CD4-positive, CD25-positive, alpha-beta regulatory T cell (primary cell): ENCODE results near the gene CALD1. TPM values are rescaled to one million over a fixed set of nuclear protein-coding genes. Genes with fewer than 3 reads are reported as not detected.
A peak's percentile ranks its signal among the peaks of the same experiment; 100 is the strongest.

ENCODE experiments used
- ATAC-seq, 2 donors: fragments of 150-1000 bp; cut with Tn5 transposase; one replicate each; pipeline ENCODE4 v1.10.0; 2021; ENCODE audit warnings: low read depth in 2 of 2, moderate number of reproducible peaks in 2 of 2, moderate library complexity in 1 of 2
- DNase-seq, 3 donors: peaks; one replicate each; pipeline versions ENCODE4 v3.0.0 to v3.0.0-alpha.2; 2012 to 2022; ENCODE audit warnings: mixed read lengths in 1 of 3
- H3K27ac ChIP-seq: one replicate; pipeline ENCODE4 v1.7.0; 2013; ENCODE audit warnings: mild to moderate bottlenecking, low read length; ENCODE audit not compliant: insufficient read depth, poor library complexity, severe bottlenecking
- H3K27me3 ChIP-seq: one replicate; pipeline ENCODE4 v1.7.0; 2013; ENCODE audit warnings: low read length; ENCODE audit not compliant: control insufficient read depth, insufficient read depth
- H3K36me3 ChIP-seq: one replicate; pipeline ENCODE4 v1.7.0; 2013; ENCODE audit warnings: mild to moderate bottlenecking, low read length, moderate library complexity; ENCODE audit not compliant: control insufficient read depth, insufficient read depth
- H3K4me1 ChIP-seq: 2 replicates; pipeline ENCODE4 v1.7.0; 2013; ENCODE audit warnings: mild to moderate bottlenecking, low read length; ENCODE audit not compliant: insufficient read depth, control insufficient read depth, poor library complexity, severe bottlenecking
- H3K4me3 ChIP-seq: one replicate; pipeline ENCODE4 v1.7.0; 2013; ENCODE audit warnings: low read depth, mild to moderate bottlenecking, low read length, moderate library complexity
- H3K9me3 ChIP-seq, 2 experiments: 1 replicate in 1 of 2; 2 replicates in 1 of 2; pipeline ENCODE4 v1.7.0; 2013; ENCODE audit warnings: low read length in 2 of 2, mild to moderate bottlenecking in 1 of 2, moderate library complexity in 1 of 2; ENCODE audit not compliant: control insufficient read depth in 2 of 2
- H3K27ac Mint-ChIP-seq, 3 donors: one replicate each; pipeline ENCODE4 v1.8.0; 2020 to 2022; ENCODE audit warnings: mild to moderate bottlenecking in 3 of 3, mixed read lengths in 3 of 3, moderate library complexity in 2 of 3
- H3K27me3 Mint-ChIP-seq: one replicate; pipeline ENCODE4 v1.8.0; 2022; ENCODE audit warnings: mild to moderate bottlenecking, mixed read lengths
- H3K36me3 Mint-ChIP-seq: one replicate; pipeline ENCODE4 v1.8.0; 2020; ENCODE audit warnings: mixed read lengths
- H3K4me1 Mint-ChIP-seq, 4 donors: one replicate each; pipeline ENCODE4 v1.8.0; 2020 to 2022; ENCODE audit warnings: mixed read lengths in 4 of 4, mild to moderate bottlenecking in 1 of 4
- H3K4me3 Mint-ChIP-seq, 4 donors: one replicate each; pipeline ENCODE4 v1.8.0; 2020 to 2022; ENCODE audit warnings: mild to moderate bottlenecking in 4 of 4, mixed read lengths in 4 of 4, moderate library complexity in 3 of 4
- H3K9me3 Mint-ChIP-seq, 7 donors: one replicate each; pipeline ENCODE4 v1.8.0; 2020 to 2022; ENCODE audit warnings: mixed read lengths in 7 of 7, mild to moderate bottlenecking in 3 of 7, moderate library complexity in 2 of 7
- polyA plus RNA-seq, 4 donors: library from polyadenylated mRNA; unstranded; fragments of 300-500 nt; fragmentation: Illumina TruSeq; gene quantifications; one replicate each; pipeline ENCODE4 v1.2.3, GENCODE V29; 2021
- total RNA-seq: library from RNA; stranded (reverse); gene quantifications from one replicate; pipeline ENCODE4 v1.2.3, GENCODE V29; 2022

The CALD1 gene, protein sequence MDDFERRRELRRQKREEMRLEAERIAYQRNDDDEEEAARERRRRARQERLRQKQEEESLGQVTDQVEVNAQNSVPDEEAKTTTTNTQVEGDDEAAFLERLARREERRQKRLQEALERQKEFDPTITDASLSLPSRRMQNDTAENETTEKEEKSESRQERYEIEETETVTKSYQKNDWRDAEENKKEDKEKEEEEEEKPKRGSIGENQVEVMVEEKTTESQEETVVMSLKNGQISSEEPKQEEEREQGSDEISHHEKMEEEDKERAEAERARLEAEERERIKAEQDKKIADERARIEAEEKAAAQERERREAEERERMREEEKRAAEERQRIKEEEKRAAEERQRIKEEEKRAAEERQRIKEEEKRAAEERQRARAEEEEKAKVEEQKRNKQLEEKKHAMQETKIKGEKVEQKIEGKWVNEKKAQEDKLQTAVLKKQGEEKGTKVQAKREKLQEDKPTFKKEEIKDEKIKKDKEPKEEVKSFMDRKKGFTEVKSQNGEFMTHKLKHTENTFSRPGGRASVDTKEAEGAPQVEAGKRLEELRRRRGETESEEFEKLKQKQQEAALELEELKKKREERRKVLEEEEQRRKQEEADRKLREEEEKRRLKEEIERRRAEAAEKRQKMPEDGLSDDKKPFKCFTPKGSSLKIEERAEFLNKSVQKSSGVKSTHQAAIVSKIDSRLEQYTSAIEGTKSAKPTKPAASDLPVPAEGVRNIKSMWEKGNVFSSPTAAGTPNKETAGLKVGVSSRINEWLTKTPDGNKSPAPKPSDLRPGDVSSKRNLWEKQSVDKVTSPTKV
- total RNA-seq (3.9 TPM), polyA plus RNA-seq (under 1 TPM in 2 of 4 donors, not detected in 2; 0.10 to 0.17 TPM)

DNA sequence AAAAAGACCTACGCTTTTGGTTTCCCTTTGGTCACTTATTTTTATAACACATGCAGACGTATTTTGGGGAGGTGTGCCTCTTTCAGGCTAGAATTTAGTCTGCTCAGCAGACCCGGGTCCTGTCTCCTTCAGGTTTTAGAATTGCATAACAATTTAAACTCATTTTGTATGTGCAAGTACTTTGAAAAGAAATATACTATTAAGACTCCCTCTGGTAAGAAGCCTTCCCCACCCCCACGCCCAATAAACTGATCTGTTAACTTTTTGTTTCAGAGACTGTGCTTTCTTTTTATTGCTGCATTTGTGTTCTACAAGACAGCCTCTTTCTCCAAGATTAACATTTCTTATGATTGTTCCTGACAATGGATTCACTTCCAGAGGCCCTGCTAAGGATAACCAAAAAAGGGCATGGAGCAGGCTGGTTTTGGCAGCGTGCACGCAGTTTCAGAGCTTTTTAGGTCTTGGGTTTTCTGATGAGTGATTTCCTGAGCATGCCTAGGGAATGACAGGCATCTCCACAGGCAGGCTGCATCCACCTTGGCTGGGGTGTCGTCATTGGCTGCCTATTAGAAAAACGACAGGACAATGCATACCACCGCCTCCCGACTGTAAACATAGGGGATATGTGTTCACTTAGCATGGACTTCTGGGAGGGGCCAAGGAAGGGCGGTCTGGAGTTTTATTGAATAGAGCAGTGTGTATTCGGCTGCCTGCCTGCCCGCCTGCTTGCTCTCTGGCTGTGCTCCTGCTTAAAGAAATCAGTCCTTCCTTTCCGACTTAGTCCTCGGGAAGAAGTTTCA, at the start of gene CALD1:
Gene CALD1, plus strand, starts transcription at position 694 of the 800 bp plus-strand sequence. CDS start 88,100 bp downstream, outside the sequence.
- peaks cover 4% of the 10 kb centered on the region for H3K27me3 Mint-ChIP-seq
- Histone ChIP-seq H3K4me3 (no peak within 1 kb of the TSS), H3K27ac (no peak within 1 kb of the TSS), H3K27me3 (no peaks in the 10 kb centered on the region), H3K9me3 (no peaks in the 10 kb centered on the region), H3K36me3 (no peaks in the 10 kb centered on the region), H3K4me1 (no peaks in the 10 kb centered on the region)
- no peak for ATAC-seq
- peaks cover 0 to 3% (median 0%) of the 10 kb centered on the region in 4 donors for H3K4me1 Mint-ChIP-seq
- H3K27ac Mint-ChIP-seq: no peak within 1 kb of the TSS
- H3K36me3 Mint-ChIP-seq: no peaks in the 10 kb centered on the region
- no peaks in the 10 kb centered on the region for H3K9me3 Mint-ChIP-seq
- no peak for DNase-seq
- no peak within 1 kb of the TSS for H3K4me3 Mint-ChIP-seq

DNA sequence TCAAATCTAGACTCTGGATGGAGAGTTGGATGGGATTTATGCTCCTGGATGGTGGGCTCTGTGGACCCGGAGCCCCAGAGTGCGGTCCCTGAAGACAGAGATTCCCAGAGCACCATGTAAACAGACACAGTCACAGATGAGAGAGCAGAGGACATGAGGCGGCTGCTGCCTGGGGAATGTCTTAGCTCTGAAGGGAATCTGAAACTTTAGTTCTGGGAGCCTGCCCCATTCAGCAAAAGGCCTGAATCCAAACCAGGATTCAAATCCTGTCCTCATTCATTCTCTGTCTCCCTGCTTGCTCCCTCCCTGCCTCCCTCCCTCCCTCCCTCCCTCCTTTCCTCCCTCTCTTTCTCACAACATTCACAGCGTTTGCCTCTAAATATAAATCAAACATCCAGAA, 49.5 kb upstream of the CALD1 start:
- Mint-ChIP-seq H3K36me3 (no peaks in the 10 kb centered on the region), H3K9me3 (peaks cover 0 to 4% (median 0%) of the 10 kb centered on the region in 7 donors), H3K27me3 (peaks cover 5% of the 10 kb centered on the region), H3K4me1 (no peaks in the 10 kb centered on the region), H3K27ac (no peak overlapping the region), H3K4me3 (no peak overlapping the region)
- ATAC-seq: no peak
- no peaks in the 10 kb centered on the region for H3K27me3 ChIP-seq
- no peaks in the 10 kb centered on the region for H3K4me1 ChIP-seq
- H3K27ac ChIP-seq: no peak overlapping the region
- no peak overlapping the region for H3K4me3 ChIP-seq
- DNase-seq: no peak
- H3K36me3 ChIP-seq: no peaks in the 10 kb centered on the region
- H3K9me3 ChIP-seq: peaks cover 0 to 4% of the 10 kb centered on the region in 2 experiments

DNA sequence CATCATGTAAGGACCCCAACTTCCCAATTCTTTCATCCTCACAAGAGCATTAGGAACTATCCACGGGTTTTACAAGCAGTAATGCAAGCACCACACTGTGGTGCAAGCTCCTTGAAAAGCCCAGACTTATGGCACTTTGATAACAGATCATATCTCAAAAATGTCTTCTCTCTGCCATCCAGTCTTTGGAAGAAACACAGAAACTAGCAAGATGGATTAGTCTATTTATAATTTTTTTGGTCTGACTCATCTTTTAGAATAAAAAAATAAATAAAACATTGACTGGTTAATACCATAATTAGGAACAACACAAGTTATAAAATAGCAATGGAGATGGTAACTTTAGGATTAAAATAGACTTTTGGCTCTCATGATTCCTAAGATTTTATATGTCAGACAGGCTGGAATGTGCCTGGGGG, 49.0 kb upstream of the CALD1 start:
- H3K4me3 Mint-ChIP-seq: no peak overlapping the region
- DNase-seq: no peak

DNA sequence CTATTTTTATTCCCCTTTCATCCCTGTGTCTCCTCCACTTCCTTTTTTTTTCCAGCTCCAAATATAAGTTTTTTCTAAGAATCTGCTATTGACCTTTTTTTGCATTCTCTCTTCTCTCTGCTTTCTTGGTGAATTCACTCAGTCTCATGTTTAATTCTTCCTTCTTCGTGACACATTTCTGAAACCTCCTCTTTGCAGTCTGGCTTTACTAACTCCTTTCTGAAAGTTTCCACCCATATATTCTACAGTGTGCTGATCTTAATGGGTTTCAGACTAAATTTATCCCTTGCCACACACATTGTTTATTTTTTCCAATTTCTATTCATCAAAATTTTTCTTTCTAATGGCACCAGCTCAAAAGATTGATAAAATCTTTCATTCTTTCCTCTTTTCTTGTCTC, 47.8 kb upstream of the CALD1 start:
- peaks cover 5% of the 10 kb centered on the region for H3K27me3 Mint-ChIP-seq
- H3K27ac Mint-ChIP-seq: no peak overlapping the region
- Histone ChIP-seq H3K4me3 (no peak overlapping the region), H3K27ac (no peak overlapping the region), H3K4me1 (no peaks in the 10 kb centered on the region), H3K36me3 (no peaks in the 10 kb centered on the region), H3K9me3 (no peaks in the 10 kb centered on the region), H3K27me3 (no peaks in the 10 kb centered on the region)
- H3K9me3 Mint-ChIP-seq: peaks cover 0 to 4% (median 0%) of the 10 kb centered on the region in 7 donors
- no peak overlapping the region for H3K4me3 Mint-ChIP-seq
- no peaks in the 10 kb centered on the region for H3K4me1 Mint-ChIP-seq
- no peaks in the 10 kb centered on the region for H3K36me3 Mint-ChIP-seq
- DNase-seq (no peak), ATAC-seq (no peak)

More for the DNA sequence above, 49.0 kb upstream of the CALD1 start:
- Mint-ChIP-seq H3K36me3 (no peaks in the 10 kb centered on the region), H3K4me1 (no peaks in the 10 kb centered on the region), H3K27ac (no peak overlapping the region), H3K9me3 (peaks cover 0 to 4% (median 0%) of the 10 kb centered on the region in 7 donors), H3K27me3 (peaks cover 5% of the 10 kb centered on the region)
- Histone ChIP-seq H3K9me3 (peaks cover 0 to 4% of the 10 kb centered on the region in 2 experiments), H3K4me3 (no peak overlapping the region), H3K4me1 (no peaks in the 10 kb centered on the region), H3K27me3 (no peaks in the 10 kb centered on the region), H3K27ac (no peak overlapping the region), H3K36me3 (no peaks in the 10 kb centered on the region)
- no peak for ATAC-seq

DNA sequence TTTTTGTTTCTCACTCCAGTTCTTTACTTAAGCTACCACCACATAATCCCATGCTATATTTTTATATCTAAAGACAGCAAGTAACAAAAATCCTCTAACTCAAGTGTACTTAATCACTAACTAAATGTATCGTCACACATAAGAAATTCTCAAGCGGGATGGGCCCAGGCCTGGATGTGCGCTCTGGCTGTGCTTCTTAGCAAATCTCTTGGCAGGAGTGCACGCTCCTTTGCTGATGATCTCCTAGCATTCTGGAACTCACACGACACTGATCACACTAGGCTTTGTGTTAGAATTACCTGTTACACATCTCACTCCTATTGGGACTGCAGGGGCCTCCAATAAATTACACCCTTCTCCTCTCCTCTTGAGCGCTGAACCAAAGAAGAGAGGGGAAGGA, 46.7 kb upstream of the CALD1 start:
- DNase-seq: no peak
- H3K27ac ChIP-seq: no peak overlapping the region
- no peaks in the 10 kb centered on the region for H3K4me1 ChIP-seq
- no peaks in the 10 kb centered on the region for H3K9me3 ChIP-seq
- no peak overlapping the region for H3K27ac Mint-ChIP-seq
- H3K27me3 Mint-ChIP-seq: peaks cover 5% of the 10 kb centered on the region
- H3K4me3 Mint-ChIP-seq: no peak overlapping the region
- ATAC-seq: no peak
- no peaks in the 10 kb centered on the region for H3K4me1 Mint-ChIP-seq
- H3K36me3 ChIP-seq: no peaks in the 10 kb centered on the region
- no peaks in the 10 kb centered on the region for H3K27me3 ChIP-seq
- H3K9me3 Mint-ChIP-seq: peaks cover 0 to 4% (median 0%) of the 10 kb centered on the region in 7 donors
- H3K36me3 Mint-ChIP-seq: no peaks in the 10 kb centered on the region
- H3K4me3 ChIP-seq: no peak overlapping the region

DNA sequence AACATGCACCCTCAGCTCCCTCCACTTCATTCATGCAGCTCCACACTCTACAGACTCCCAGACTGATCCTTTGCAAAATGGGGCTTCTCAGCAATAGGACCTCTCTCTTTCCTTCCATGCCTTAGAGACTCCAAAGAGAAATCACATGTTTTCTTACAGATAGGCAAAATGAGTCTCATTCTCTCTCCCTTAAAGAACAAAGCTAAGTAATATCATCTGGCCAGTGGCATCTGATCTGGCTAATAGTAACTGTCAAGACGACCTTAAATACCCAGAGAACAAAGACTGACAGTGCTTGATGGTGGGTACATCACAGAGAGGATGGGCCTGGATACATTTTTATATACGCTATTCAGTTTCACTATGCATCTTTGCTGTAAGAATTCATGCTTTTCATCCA, 43.1 kb upstream of the CALD1 start:
- no peak for DNase-seq
- ATAC-seq: no peak
- H3K36me3 Mint-ChIP-seq: no peaks in the 10 kb centered on the region
- no peak overlapping the region for H3K27ac ChIP-seq
- no peaks in the 10 kb centered on the region for H3K4me1 ChIP-seq
- no peak overlapping the region for H3K27ac Mint-ChIP-seq
- no peaks in the 10 kb centered on the region for H3K36me3 ChIP-seq
- no peaks in the 10 kb centered on the region for H3K9me3 ChIP-seq
- no peaks in the 10 kb centered on the region for H3K4me1 Mint-ChIP-seq
- peaks cover 11% of the 10 kb centered on the region for H3K27me3 Mint-ChIP-seq
- H3K9me3 Mint-ChIP-seq: peaks cover 0 to 3% (median 0%) of the 10 kb centered on the region in 7 donors
- H3K4me3 Mint-ChIP-seq: no peak overlapping the region
- peaks cover 3% of the 10 kb centered on the region for H3K27me3 ChIP-seq
- H3K4me3 ChIP-seq: no peak overlapping the region

DNA sequence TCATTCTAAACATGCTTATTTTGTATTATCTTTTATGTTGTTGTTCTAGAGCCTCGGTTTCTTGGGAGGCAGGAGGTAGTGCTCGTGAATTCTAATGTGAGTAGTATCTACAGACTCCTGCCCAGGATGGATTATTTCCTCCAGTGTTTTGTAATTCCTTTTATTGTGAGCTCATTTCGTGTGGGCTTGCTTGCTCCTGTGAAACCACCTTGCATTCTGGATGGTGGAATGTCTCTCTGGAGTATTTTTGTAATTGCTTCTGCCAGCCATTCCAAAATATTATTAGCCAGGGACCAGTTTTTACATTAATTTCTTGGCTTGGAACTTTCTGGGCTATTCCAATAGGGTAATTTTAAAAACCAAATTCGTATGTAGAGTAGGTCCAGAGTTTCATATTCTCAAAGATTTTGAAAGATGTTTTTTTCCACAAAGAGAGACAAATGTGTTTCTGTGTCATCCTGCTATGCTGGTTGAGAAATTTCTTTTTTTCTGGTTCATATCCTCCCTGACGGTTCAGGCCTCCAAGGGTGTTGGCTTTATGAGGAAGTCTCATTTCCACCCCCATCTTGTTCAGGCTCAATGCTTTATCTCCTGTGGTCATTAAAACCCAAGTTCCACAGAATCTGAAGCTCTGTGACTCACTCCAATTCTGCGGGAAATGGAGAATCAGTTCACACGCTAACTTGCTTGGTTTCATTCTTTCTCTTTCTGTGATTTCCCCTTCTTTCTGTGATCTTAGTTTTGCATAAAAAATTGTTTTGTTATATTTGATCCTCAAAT, 41.7 kb upstream of the CALD1 start:
- no peak overlapping the region for H3K27ac ChIP-seq
- DNase-seq (peak in 1 of 3 donors; percentile 28), ATAC-seq (no peak)
- no peaks in the 10 kb centered on the region for H3K36me3 Mint-ChIP-seq
- no peaks in the 10 kb centered on the region for H3K4me1 Mint-ChIP-seq
- H3K4me1 ChIP-seq: no peaks in the 10 kb centered on the region
- H3K4me3 ChIP-seq: no peak overlapping the region
- H3K27me3 Mint-ChIP-seq: peaks cover 7% of the 10 kb centered on the region
- peaks cover 3% of the 10 kb centered on the region for H3K27me3 ChIP-seq
- H3K36me3 ChIP-seq: no peaks in the 10 kb centered on the region
- peaks cover 0 to 1% (median 0%) of the 10 kb centered on the region in 7 donors for H3K9me3 Mint-ChIP-seq
- H3K4me3 Mint-ChIP-seq: no peak overlapping the region
- no peaks in the 10 kb centered on the region for H3K9me3 ChIP-seq
- H3K27ac Mint-ChIP-seq: no peak overlapping the region
